ENCODE data around the gene CNOT6L.
"Not testable (repeated sequence)": the region's sequence is repeated elsewhere in the genome, so short reads cannot be mapped to it uniquely, and the experiment has no call there.

The CNOT6L gene

GRCh38 chr4:77777135-77777807 lies 41.9 kb downstream of the CNOT6L start:
- DNase-seq, result no peak

- no peak for DNase-seq
Measured at GRCh38 chr4:77776182-77777134, 42.7 kb downstream of the CNOT6L start.

- DNase-seq, result no peak
Measured at GRCh38 chr4:77773101-77773500, 46.1 kb downstream of the CNOT6L start.

- no peak for DNase-seq
Measured at GRCh38 chr4:77771566-77771965, 47.6 kb downstream of the CNOT6L start.

GRCh38 chr4:77765720-77766119 lies 53.4 kb downstream of the CNOT6L start:
- no peak for DNase-seq

GRCh38 chr4:77762531-77762930 lies 56.6 kb downstream of the CNOT6L start:
- DNase-seq, result no peak

- no peak for DNase-seq
Measured at GRCh38 chr4:77761595-77761994, 57.6 kb downstream of the CNOT6L start.

GRCh38 chr4:77758804-77759203 lies 60.4 kb downstream of the CNOT6L start:
- DNase-seq, result no peak

- no peak for DNase-seq
Measured at GRCh38 chr4:77751764-77752163, 67.4 kb downstream of the CNOT6L start.

- DNase-seq, result no peak
Measured at GRCh38 chr4:77745792-77746191, 73.4 kb downstream of the CNOT6L start.

- no peak for DNase-seq
Measured at GRCh38 chr4:77742054-77742453, 77.1 kb downstream of the CNOT6L start.

GRCh38 chr4:77740480-77740879 lies 78.7 kb downstream of the CNOT6L start:
- DNase-seq, result no peak

GRCh38 chr4:77734928-77735327 lies 84.2 kb downstream of the CNOT6L start:
- DNase-seq, result no peak

GRCh38 chr4:77731656-77732055 lies 87.5 kb downstream of the CNOT6L start:
- no peak for DNase-seq

GRCh38 chr4:77728420-77728819 lies 90.7 kb downstream of the CNOT6L start:
- no peak for DNase-seq

GRCh38 chr4:77721073-77721472 lies 98.1 kb downstream of the CNOT6L start:
- no peak for DNase-seq

- DNase-seq, result not testable (repeated sequence)
Measured at GRCh38 chr4:77718500-77718899, 100.7 kb downstream of the CNOT6L start.

- no peak for DNase-seq
Measured at GRCh38 chr4:77715414-77716290, 103.5 kb downstream of the CNOT6L start.

- no peak for DNase-seq
Measured at GRCh38 chr4:77714514-77714913, 104.7 kb downstream of the CNOT6L start.

- no peak for DNase-seq
Measured at GRCh38 chr4:77713884-77714283, 105.3 kb downstream of the CNOT6L start.

- no peak for DNase-seq
Measured at GRCh38 chr4:77712675-77713074, 106.5 kb downstream of the CNOT6L start.

GRCh38 chr4:77711469-77711868 lies 107.7 kb downstream of the CNOT6L start:
- no peak for DNase-seq

GRCh38 chr4:77710684-77711083 lies 108.5 kb downstream of the CNOT6L start:
- no peak for DNase-seq
